K562 (cell line): ENCODE data around the gene ATF3. TPM values are rescaled to one million over a fixed set of nuclear protein-coding genes. Genes with fewer than 3 reads are reported as not detected.

Experiments
- JUNB ChIP-seq: fragments of 450-650 bp; formaldehyde crosslinking; conservative IDR thresholded peaks from 2 replicates; pipeline ENCODE4 v1.4.0; 2020; ENCODE audit warnings: mild to moderate bottlenecking
- SAP30 ChIP-seq: fragments of 200-600 bp; sonication (generic); IDR thresholded peaks from 2 replicates; pipeline ENCODE4 v1.6.1; 2012; ENCODE audit warnings: borderline replicate concordance, low read depth, mild to moderate bottlenecking, moderate library complexity, low read length, control low read depth, inconsistent platforms; ENCODE audit not compliant: insufficient read depth, poor library complexity, severe bottlenecking
- SMAD3 ChIP-seq: fragments of 450-650 bp; formaldehyde crosslinking; conservative IDR thresholded peaks from 2 replicates; pipeline ENCODE4 v1.4.0; 2020; ENCODE audit warnings: mild to moderate bottlenecking
- ZNF780A ChIP-seq: fragments of 250-450 bp; sonication (Bioruptor Pico); IDR thresholded peaks from 2 replicates; pipeline ENCODE4 v1.5.0; 2021; ENCODE audit warnings: mild to moderate bottlenecking
- polyA plus RNA-seq, 8 experiments: library from polyadenylated mRNA; depleted of rRNA in 4 of 8; stranded (reverse) in 5 of 8; unstranded in 3 of 8; fragments of >200 nt; fragmentation: Nextera tagmentation in 2 of 8; fragmentation: Illumina TruSeq in 1 of 8; extraction: Ambion mirVana in 2 of 8; extraction: Trizol in 1 of 8; gene quantifications; 2 replicates each; pipeline versions ENCODE4 v1.2.1 to v1.2.3, GENCODE V29; 2011 to 2014; ENCODE audit warnings: inconsistent platforms in 1 of 8, missing spikeins in 1 of 8
- total RNA-seq, 7 experiments: library from RNA; depleted of rRNA in 6 of 7; stranded (reverse); fragments of >200 nt in 6 of 7; fragmentation: Illumina TruSeq in 2 of 7; extraction: Trizol in 2 of 7; gene quantifications; 2 replicates each; pipeline versions ENCODE4 v1.2.1 to v1.2.3, GENCODE V29; 2011 to 2021; ENCODE audit warnings: low replicate concordance in 1 of 7
- TF ChIP-seq, protein P1 (sequence below): fragments of 450-650 bp; IDR thresholded peaks from 2 replicates; pipeline ENCODE4 v1.6.1; 2016; ENCODE audit warnings: mild to moderate bottlenecking, moderate library complexity
- TF ChIP-seq, protein P2 (sequence below): fragments of 250-450 bp; sonication (Bioruptor Pico); IDR thresholded peaks from 2 replicates; pipeline ENCODE4 v1.8.0; 2022; ENCODE audit warnings: inconsistent platforms, mild to moderate bottlenecking, moderate library complexity, borderline replicate concordance
- TF ChIP-seq, protein P3 (sequence below): sonication (generic); formaldehyde crosslinking; IDR thresholded peaks from 2 replicates; pipeline ENCODE4 v1.8.1; 2023; ENCODE audit warnings: missing genetic modification reagents, mild to moderate bottlenecking, borderline replicate concordance

ATF3 gene
- total and polyA plus RNA-seq, 9 of the 15 experiments (the other 6 are each of a cell fraction or from before 2014, with no cell fraction given) = 3.5 to 28.2 (median 19.8) TPM

DNA sequence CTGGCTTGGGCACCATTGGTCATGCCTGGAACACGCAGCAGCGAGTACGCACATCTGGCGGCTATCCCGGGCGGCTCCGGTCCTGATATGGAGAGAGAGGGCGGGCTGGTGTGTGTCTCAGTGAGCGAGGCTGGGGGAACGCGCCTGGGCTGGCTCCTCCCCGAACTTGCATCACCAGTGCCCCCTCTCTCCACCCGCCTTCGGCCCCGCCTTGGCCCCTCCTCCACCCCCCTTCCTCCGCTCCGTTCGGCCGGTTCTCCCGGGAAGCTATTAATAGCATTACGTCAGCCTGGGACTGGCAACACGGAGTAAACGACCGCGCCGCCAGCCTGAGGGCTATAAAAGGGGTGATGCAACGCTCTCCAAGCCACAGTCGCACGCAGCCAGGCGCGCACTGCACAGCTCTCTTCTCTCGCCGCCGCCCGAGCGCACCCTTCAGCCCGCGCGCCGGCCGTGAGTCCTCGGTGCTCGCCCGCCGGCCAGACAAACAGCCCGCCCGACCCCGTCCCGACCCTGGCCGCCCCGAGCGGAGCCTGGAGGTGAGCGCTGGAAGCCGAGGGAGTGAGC is at the start of gene ATF3 (continued):
- TF ChIP-seq, protein P1, sequence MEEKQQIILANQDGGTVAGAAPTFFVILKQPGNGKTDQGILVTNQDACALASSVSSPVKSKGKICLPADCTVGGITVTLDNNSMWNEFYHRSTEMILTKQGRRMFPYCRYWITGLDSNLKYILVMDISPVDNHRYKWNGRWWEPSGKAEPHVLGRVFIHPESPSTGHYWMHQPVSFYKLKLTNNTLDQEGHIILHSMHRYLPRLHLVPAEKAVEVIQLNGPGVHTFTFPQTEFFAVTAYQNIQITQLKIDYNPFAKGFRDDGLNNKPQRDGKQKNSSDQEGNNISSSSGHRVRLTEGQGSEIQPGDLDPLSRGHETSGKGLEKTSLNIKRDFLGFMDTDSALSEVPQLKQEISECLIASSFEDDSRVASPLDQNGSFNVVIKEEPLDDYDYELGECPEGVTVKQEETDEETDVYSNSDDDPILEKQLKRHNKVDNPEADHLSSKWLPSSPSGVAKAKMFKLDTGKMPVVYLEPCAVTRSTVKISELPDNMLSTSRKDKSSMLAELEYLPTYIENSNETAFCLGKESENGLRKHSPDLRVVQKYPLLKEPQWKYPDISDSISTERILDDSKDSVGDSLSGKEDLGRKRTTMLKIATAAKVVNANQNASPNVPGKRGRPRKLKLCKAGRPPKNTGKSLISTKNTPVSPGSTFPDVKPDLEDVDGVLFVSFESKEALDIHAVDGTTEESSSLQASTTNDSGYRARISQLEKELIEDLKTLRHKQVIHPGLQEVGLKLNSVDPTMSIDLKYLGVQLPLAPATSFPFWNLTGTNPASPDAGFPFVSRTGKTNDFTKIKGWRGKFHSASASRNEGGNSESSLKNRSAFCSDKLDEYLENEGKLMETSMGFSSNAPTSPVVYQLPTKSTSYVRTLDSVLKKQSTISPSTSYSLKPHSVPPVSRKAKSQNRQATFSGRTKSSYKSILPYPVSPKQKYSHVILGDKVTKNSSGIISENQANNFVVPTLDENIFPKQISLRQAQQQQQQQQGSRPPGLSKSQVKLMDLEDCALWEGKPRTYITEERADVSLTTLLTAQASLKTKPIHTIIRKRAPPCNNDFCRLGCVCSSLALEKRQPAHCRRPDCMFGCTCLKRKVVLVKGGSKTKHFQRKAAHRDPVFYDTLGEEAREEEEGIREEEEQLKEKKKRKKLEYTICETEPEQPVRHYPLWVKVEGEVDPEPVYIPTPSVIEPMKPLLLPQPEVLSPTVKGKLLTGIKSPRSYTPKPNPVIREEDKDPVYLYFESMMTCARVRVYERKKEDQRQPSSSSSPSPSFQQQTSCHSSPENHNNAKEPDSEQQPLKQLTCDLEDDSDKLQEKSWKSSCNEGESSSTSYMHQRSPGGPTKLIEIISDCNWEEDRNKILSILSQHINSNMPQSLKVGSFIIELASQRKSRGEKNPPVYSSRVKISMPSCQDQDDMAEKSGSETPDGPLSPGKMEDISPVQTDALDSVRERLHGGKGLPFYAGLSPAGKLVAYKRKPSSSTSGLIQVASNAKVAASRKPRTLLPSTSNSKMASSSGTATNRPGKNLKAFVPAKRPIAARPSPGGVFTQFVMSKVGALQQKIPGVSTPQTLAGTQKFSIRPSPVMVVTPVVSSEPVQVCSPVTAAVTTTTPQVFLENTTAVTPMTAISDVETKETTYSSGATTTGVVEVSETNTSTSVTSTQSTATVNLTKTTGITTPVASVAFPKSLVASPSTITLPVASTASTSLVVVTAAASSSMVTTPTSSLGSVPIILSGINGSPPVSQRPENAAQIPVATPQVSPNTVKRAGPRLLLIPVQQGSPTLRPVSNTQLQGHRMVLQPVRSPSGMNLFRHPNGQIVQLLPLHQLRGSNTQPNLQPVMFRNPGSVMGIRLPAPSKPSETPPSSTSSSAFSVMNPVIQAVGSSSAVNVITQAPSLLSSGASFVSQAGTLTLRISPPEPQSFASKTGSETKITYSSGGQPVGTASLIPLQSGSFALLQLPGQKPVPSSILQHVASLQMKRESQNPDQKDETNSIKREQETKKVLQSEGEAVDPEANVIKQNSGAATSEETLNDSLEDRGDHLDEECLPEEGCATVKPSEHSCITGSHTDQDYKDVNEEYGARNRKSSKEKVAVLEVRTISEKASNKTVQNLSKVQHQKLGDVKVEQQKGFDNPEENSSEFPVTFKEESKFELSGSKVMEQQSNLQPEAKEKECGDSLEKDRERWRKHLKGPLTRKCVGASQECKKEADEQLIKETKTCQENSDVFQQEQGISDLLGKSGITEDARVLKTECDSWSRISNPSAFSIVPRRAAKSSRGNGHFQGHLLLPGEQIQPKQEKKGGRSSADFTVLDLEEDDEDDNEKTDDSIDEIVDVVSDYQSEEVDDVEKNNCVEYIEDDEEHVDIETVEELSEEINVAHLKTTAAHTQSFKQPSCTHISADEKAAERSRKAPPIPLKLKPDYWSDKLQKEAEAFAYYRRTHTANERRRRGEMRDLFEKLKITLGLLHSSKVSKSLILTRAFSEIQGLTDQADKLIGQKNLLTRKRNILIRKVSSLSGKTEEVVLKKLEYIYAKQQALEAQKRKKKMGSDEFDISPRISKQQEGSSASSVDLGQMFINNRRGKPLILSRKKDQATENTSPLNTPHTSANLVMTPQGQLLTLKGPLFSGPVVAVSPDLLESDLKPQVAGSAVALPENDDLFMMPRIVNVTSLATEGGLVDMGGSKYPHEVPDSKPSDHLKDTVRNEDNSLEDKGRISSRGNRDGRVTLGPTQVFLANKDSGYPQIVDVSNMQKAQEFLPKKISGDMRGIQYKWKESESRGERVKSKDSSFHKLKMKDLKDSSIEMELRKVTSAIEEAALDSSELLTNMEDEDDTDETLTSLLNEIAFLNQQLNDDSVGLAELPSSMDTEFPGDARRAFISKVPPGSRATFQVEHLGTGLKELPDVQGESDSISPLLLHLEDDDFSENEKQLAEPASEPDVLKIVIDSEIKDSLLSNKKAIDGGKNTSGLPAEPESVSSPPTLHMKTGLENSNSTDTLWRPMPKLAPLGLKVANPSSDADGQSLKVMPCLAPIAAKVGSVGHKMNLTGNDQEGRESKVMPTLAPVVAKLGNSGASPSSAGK = no peak; the same call in none of the 2 replicates
- TF ChIP-seq JUNB (CRISPR knock-in tag) (peak; percentile 89), SMAD3 (CRISPR knock-in tag) (0 out of 2 replicates have a peak, but pooled peaks have one; percentile 23), SAP30 (no peak), ZNF780A (CRISPR knock-in tag) (no peak)
- TF ChIP-seq, protein P2, sequence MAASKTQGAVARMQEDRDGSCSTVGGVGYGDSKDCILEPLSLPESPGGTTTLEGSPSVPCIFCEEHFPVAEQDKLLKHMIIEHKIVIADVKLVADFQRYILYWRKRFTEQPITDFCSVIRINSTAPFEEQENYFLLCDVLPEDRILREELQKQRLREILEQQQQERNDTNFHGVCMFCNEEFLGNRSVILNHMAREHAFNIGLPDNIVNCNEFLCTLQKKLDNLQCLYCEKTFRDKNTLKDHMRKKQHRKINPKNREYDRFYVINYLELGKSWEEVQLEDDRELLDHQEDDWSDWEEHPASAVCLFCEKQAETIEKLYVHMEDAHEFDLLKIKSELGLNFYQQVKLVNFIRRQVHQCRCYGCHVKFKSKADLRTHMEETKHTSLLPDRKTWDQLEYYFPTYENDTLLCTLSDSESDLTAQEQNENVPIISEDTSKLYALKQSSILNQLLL (CRISPR knock-in tag) = no peak
- TF ChIP-seq, protein P3, sequence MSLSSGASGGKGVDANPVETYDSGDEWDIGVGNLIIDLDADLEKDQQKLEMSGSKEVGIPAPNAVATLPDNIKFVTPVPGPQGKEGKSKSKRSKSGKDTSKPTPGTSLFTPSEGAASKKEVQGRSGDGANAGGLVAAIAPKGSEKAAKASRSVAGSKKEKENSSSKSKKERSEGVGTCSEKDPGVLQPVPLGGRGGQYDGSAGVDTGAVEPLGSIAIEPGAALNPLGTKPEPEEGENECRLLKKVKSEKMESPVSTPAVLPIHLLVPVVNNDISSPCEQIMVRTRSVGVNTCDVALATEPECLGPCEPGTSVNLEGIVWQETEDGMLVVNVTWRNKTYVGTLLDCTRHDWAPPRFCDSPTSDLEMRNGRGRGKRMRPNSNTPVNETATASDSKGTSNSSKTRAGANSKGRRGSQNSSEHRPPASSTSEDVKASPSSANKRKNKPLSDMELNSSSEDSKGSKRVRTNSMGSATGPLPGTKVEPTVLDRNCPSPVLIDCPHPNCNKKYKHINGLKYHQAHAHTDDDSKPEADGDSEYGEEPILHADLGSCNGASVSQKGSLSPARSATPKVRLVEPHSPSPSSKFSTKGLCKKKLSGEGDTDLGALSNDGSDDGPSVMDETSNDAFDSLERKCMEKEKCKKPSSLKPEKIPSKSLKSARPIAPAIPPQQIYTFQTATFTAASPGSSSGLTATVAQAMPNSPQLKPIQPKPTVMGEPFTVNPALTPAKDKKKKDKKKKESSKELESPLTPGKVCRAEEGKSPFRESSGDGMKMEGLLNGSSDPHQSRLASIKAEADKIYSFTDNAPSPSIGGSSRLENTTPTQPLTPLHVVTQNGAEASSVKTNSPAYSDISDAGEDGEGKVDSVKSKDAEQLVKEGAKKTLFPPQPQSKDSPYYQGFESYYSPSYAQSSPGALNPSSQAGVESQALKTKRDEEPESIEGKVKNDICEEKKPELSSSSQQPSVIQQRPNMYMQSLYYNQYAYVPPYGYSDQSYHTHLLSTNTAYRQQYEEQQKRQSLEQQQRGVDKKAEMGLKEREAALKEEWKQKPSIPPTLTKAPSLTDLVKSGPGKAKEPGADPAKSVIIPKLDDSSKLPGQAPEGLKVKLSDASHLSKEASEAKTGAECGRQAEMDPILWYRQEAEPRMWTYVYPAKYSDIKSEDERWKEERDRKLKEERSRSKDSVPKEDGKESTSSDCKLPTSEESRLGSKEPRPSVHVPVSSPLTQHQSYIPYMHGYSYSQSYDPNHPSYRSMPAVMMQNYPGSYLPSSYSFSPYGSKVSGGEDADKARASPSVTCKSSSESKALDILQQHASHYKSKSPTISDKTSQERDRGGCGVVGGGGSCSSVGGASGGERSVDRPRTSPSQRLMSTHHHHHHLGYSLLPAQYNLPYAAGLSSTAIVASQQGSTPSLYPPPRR = peak; percentile 91; the same call in 1 of the 2 replicates
